GM13976 (cell line): Measurements from ENCODE around the gene CAPN5.

Experiments used
- DNase-seq: peaks from one replicate; pipeline ENCODE4 v3.0.0; 2012; ENCODE audit warnings: low spot score
- in situ Hi-C: fragments of 300-500 bp; cut with MboI; formaldehyde crosslinking; loops from one replicate; pipeline ENCODE4 v1.12.0; 2022; ENCODE audit warnings: low sequenced_read_pairs, mixed read lengths, inconsistent platforms; ENCODE audit not compliant: unreplicated experiment
- TF ChIP-seq, protein P1 (sequence below): IDR thresholded peaks from 2 replicates; pipeline ENCODE4 v1.5.1; 2012; ENCODE audit warnings: borderline replicate concordance, mild to moderate bottlenecking; ENCODE audit not compliant: insufficient read depth; ENCODE audit errors: extremely low read depth, missing control alignments, control extremely low read depth

CAPN5 gene

DNA sequence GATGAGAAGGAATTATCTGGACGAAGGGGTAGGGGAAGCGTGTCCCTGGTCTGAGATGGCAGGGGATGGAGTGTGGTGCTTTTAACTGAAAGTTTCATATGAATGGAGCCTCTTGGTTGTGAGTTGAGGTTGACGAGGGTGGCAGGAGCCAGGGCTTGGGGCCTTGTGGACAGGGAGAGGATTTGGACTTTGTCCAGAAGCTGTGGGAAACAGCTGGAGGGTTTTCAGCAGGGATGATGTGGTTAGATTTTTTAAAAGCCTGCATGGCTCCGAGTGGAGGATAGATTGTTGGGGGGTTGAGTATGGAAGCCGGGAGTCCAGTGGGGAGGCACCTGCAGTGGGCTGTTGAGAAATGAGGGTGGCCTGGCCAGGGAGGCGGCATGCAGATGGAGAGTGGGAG lies 86.1 kb downstream of the CAPN5 start:
- TF ChIP-seq, protein P1, sequence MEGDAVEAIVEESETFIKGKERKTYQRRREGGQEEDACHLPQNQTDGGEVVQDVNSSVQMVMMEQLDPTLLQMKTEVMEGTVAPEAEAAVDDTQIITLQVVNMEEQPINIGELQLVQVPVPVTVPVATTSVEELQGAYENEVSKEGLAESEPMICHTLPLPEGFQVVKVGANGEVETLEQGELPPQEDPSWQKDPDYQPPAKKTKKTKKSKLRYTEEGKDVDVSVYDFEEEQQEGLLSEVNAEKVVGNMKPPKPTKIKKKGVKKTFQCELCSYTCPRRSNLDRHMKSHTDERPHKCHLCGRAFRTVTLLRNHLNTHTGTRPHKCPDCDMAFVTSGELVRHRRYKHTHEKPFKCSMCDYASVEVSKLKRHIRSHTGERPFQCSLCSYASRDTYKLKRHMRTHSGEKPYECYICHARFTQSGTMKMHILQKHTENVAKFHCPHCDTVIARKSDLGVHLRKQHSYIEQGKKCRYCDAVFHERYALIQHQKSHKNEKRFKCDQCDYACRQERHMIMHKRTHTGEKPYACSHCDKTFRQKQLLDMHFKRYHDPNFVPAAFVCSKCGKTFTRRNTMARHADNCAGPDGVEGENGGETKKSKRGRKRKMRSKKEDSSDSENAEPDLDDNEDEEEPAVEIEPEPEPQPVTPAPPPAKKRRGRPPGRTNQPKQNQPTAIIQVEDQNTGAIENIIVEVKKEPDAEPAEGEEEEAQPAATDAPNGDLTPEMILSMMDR, result no peak
- in situ Hi-C loops, result no loop called here
- no peak for DNase-seq

DNA sequence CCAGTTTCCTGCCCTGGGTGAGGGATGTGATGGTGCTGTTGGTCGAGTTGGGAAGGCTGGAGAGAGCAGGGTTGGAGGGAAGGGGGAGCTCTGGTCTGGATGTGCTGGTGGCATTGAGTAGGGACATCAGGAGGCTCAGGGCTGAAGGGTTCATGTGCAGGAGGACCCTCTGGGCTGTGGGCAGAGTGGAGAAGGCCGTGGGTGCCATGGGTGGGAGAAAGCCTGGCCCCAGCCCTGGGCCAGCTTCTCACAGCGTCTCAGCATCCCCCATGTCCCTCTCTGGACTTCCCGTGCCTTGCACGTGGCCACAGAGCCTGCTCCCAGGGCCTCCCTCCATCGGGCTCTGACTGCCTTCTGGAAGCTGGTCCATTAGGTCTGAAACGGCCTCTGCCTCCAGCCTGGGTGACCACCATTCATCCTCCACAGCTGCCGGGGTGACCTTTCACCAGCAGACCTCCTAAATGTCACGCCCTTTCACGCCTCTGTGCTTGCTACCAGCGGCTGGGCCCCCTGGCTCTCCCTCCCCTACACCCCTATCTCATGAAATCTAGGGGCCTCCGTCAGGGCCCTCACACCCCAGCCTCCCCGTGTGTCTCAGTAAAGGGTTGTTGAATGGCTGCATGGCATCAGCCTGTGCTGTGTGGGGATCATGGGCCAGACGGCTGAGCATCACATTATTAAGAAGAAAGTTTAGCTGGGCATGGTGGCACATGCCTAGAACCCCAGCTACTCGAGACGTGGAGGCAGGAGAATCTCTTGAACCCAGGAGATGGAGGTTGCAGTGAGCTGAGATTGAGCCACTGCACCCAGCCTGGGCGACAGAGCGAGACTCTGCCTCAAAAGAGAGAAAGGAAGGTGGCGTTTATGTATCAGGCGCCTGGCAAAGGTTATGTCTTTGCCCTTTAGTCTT lies 86.8 kb downstream of the CAPN5 start:
- TF ChIP-seq, protein P1, result no peak
- no peak for DNase-seq

DNA sequence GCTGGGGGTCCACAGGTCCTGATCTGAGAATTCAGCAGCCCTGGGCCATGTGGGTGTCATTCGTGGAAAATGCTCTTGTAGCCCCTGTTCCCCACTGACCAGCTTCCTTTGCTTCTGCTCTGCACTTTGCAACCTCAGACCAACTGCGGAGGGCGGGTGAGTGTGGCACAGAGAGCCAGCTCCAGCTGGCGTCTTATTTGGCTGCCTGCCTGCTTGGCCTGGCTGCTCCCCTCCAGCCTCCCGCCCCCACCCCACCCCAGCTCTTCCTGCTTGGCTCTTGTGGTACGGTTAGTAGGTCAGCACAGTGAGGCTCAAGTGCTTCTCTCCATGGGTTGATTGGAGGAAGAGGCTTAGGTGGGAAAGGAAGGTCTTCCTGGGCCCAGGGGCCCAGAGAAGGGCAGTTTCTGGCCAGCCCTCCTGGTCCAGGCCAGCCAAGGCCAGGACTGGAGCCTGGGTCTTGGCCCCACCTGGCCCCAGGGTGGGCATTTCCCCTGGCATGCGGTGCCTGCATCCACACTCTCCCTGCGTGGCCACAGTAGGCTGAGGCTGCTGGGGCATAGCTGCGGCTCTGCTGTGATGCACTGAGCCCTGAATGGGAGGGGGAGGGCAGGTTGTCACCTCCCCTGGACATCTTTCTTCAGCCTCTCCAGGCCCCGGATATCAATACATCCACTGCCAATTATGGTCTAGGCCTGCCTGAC lies 87.8 kb downstream of the CAPN5 start:
- DNase-seq, result no peak
- TF ChIP-seq, protein P1, result no peak
- in situ Hi-C loops, result no loop called here

More for the DNA sequence above, 86.8 kb downstream of the CAPN5 start:
- in situ Hi-C loops, result no loop called here

DNA sequence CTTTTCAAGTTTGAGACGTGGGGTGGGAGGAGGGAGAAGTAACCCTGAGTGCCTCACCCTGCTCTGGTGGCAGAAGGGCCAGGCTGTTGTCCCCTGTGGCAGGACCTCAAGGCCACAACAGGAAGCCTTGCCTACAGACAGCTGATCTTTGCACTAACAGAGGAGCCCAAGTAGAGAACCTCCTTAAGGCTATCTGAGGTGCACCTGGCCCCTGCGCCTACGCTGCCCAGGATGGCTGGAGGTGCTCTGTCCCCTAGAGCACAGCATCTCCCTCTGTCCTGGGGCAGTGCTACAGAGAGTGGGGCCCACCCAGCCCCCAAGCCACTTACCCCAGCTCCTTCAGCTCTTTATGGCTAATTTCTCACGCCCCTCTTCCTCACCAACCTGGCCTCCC lies 88.3 kb downstream of the CAPN5 start:
- TF ChIP-seq, protein P1, result no peak
- in situ Hi-C loops, result no loop called here
- no peak for DNase-seq

DNA sequence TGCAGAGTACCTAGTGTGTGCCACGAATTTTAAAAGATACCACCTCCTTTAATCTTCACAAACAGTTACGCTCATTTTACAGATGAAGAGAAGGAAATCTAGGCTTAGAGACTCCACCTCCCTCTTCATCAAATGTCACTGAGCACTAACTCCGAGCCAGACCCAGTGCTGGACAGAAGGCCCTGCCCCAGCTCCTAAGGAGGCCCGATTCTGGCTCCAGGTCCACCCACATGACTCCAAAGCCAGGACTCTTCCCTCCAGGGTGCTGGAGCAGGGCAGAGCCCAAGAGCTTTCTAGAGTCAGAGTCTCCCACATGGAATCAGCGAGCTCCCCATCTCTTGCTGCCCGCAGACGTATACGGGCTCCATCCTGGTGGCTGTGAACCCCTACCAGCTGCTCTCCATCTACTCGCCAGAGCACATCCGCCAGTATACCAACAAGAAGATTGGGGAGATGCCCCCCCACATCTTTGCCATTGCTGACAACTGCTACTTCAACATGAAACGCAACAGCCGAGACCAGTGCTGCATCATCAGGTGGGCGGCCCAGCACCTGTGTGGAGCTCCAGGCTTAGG lies 88.9 kb downstream of the CAPN5 start:
- TF ChIP-seq, protein P1, result no peak
- in situ Hi-C loops, result no loop called here
- no peak for DNase-seq

DNA sequence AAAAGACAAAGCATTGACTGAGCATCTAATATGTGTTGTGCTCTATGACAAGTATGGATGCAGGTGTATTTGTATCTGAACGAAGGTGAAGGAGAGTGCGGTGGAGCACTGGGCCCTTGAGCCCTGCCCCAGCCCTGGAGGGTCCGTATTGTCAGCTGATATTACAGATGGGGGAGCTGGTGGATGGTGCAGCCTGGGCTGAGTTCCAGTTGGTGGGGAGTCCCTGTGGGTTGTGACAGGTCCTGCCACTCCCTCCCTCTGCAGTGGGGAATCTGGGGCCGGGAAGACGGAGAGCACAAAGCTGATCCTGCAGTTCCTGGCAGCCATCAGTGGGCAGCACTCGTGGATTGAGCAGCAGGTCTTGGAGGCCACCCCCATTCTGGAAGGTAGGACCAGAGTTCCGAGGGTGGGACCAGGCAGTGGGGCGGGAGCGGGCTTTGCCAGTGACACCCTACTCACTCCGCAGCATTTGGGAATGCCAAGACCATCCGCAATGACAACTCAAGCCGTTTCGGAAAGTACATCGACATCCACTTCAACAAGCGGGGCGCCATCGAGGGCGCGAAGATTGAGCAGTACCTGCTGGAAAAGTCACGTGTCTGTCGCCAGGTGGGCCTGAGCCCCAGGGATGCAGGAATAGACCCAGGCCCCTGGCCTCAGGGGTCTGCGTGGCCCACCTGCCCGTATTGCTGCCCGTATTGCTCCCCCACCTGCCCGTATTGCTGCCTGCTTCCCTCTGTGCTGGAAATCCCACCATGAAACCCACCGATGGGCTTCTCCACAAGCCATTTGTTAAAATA lies 89.8 kb downstream of the CAPN5 start:
- DNase-seq, result no peak
- in situ Hi-C loops, result no loop called here
- TF ChIP-seq, protein P1, result no peak
